Stimulated activated CD8-positive, alpha-beta memory T cell treated with anti-CD3 and anti-CD28 coated beads, Interleukin-12 subunit alpha, Interleukin-12 subunit beta, amount 100 ng/mL, for 4 hours (primary cell): ENCODE measurements around the gene LUZP2.

Experiments
- DNase-seq: peaks from one replicate; pipeline ENCODE4 v3.0.0-alpha.2; 2020; ENCODE audit warnings: low read depth

The LUZP2 gene

DNA sequence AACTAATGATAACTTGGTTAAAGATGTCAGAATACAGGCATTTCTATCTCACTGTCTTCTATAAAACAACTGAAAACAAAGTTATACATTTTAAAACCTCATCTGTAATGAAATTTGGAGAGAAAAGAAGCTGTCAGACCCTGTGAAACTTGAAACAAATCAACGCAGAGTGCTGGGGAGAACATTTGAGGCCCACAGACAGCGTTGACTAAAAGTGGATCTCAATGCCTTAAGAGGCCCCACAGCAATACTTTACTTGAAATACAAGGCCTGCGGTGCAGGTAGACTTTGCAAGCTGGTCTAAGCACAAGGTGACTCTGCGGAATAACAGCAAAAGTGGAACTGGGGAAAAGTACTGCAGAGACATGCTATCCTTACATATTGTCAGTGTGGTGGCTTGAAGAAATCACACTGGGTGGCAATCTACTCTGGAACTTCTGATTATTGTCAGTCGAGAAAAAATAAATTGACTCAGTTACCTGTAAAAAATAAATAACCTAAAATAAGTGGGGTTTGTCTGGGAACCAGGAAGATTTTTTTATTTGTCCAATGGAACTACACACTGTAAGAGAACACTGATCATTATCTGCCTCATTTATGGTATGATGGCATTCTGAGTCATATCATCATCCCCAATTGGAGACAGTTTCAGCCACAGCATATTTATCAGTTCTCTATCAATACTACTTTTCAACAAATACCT is 138.9 kb downstream of the LUZP2 start:
- no peak for DNase-seq

- DNase-seq: no peak
Observed at GRCh38 chr11:24636291-24636629, 139.4 kb downstream of the LUZP2 start.

- DNase-seq: no peak
Observed at GRCh38 chr11:24637520-24637919, 140.7 kb downstream of the LUZP2 start.

DNA sequence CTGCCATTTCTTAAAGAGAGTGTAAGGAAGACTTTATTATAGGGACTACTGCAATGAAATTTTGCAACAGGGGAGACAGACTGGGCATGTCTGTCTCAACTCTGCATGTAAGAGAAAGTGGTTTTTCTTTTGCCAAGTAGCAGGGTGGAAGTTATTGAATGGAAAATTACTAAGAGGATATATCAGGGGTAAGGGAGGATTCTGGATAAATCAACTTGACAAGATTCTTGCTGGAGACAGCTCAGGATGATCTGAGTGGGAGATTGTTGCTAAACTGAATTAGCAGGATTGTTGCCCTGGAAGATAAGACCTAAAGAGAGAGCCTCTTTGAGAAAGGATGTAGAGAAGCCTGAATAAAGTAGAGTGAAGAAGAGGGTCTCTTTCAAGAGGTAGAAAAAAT is 145.8 kb downstream of the LUZP2 start:
- no peak for DNase-seq

DNA sequence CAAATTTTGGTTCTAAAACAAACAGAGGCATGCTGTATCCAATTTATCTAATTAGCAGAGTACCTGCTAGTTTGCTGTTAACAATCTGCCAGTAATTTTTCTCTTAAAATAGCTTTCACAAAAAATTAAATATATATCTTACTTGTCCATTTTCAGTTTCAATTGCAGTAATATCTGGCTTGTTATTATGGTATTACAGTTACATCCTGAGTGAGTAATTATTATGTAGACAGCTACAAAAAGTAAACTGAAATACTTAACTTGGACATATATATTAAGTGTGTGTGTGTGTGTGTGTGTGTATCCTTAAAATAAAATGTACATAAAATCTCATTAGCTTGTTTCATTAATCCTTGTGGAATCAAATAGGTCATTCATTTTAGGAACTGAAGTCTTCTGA is 148.7 kb downstream of the LUZP2 start:
- DNase-seq: no peak

- no peak for DNase-seq
Observed at GRCh38 chr11:24651873-24652272, 155.0 kb downstream of the LUZP2 start.

GRCh38 chr11:24653901-24654300 is 157.0 kb downstream of the LUZP2 start:
- no peak for DNase-seq

GRCh38 chr11:24661331-24661730 is 164.5 kb downstream of the LUZP2 start:
- no peak for DNase-seq

DNA sequence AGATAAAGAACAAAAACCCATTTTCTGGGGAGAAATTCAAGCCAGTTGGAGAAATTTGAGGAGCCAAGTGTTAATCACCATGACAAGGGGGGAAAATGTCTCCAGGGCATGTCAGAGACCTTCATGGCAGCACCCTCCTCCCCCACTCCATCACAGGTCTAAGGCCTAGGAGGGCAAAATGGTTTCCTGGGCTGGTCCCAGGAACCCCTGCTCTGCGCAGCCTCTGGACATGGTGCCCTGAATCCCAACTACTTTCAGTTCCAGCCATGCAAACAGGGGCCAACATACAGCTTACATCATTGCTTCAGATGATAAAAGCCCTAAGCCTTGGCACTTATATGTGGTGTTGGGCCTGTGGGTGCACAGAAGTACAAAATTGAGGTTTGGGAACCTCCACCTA is 167.5 kb downstream of the LUZP2 start:
- no peak for DNase-seq

- DNase-seq: no peak
Observed at GRCh38 chr11:24667353-24667968, 170.6 kb downstream of the LUZP2 start.

- DNase-seq: no peak
Observed at GRCh38 chr11:24678703-24679348, 182.0 kb downstream of the LUZP2 start.

- no peak for DNase-seq
Observed at GRCh38 chr11:24679821-24680351, 183.0 kb downstream of the LUZP2 start.

DNA sequence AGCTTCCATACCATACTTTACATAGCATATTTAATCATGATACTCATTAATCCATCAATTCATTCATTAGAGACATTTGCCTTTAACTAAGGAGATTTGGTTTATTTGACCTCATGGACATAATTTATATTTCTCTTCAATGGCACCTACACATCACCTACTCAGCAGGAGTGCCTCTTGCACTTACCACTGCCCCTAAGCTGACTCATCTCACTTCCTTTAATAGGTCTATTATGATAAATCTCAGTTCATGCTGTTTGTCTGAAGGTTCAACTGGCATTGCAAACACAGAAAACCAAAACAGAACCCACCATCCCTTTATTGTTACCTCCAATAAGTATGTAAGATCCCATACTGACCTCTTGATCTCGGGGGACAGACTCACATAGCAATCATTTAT is 186.7 kb downstream of the LUZP2 start:
- no peak for DNase-seq

- no peak for DNase-seq
Observed at GRCh38 chr11:24685821-24686220, 189.0 kb downstream of the LUZP2 start.

DNA sequence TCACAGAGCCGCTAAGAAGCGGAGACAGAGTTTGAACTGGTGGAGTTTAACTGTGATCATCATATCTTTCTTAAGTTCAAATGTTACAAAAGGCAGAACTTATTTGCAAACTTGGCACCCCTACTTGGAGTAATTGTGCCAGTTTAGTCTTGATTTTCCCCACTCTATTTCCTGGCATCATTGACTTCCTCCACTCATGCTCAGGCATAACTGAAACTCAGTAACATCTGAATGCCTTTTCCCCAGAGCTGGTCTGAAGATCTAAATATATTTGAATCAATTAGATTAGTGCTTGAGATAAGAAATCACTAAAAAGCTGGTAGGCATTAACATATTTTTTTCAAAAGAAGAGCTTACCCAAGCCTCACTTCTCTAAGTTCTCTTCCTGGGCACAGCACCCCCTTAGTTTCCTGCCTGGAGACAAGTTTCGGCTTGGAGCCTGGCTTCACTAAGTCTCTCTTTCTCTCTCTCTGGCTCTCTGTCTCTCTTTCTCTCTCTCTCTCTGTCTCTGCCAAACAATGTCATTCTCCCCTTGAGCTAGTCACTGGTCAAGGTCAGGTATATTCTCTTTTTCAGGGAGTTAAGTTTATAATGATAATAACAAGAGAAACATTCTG is 190.8 kb downstream of the LUZP2 start:
- no peak for DNase-seq

DNA sequence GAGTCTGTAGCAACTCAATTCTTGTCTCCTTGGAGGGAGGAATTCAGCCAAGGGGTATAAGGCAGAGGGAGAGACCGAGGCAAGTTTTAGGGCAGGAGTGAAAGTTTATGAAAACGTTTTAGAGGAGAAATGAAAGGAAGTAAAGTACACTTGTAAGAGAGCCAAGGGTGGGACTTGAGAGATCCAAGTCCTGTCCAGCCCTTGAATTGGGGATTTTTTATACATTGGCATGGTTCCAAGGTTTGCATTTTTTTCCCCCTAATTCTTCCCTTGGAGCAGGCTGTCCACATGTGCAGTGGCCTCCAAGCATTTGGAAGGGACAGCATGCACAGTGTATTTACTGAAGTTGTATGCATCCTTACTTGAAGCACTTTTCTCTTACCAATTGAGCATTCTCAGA is 192.1 kb downstream of the LUZP2 start:
- no peak for DNase-seq

GRCh38 chr11:24697522-24698111 is 200.8 kb downstream of the LUZP2 start:
- no peak for DNase-seq

DNA sequence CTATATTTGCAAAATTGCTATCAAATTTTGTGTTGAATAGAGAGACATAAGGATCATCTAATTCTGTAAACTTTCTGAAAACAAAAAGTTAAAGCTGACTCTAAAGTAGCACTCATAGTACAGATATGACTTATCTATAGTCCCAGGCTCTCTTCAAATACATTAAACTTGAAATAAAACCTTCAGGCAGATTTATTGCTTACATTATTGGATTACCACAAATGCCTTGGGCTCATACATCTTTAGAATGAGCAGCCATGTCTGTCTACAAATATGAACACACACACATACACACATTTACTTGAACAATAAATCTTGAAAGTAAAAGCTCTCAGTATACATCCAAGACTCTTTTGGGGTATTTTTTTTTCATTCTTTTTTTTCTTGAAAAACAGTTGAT is 207.9 kb downstream of the LUZP2 start:
- DNase-seq: no peak

- no peak for DNase-seq
Observed at GRCh38 chr11:24705474-24705873, 208.6 kb downstream of the LUZP2 start.

- DNase-seq: no peak
Observed at GRCh38 chr11:24708616-24709015, 211.8 kb downstream of the LUZP2 start.

DNA sequence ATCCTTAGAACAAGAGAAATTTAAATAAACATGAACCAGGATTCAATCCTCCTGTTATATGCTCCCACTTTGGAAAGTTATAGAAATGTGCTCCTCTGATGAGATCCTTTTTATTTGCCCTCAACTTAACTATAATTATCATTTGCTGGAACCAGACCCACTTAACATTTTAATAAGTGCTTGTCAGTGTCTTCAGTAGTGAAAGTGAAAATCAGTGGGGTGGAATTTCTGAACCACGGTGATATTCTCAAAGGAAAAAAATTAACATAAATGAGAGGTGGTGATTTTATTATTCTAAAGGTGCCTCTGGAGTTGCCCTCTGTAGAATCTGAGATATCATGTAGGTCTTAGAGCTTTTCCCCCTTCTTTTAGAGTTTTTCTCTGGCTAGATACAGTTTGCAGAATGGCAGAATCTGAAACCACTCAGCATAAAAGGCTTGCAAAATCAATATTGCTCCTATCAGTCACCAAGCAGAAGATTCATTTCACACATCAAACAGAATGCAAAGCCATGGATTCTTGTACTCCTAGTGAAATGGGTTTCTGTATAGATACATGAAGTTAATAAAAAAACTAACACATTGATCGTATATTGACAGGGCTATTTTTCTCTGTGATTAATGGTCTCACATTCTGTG is 213.2 kb downstream of the LUZP2 start:
- DNase-seq: no peak

- DNase-seq: no peak
Observed at GRCh38 chr11:24714601-24715000, 217.7 kb downstream of the LUZP2 start.
